LNCaP clone FGC (cell line): Measurements from ENCODE around the gene CSF2.
"Not testable (repeated sequence)": the region's sequence is repeated elsewhere in the genome, so short reads cannot be mapped to it uniquely, and the experiment has no call there.

Source experiments
- DNase-seq: peaks from one replicate; pipeline ENCODE4 v3.0.0-alpha.2; 2011; ENCODE audit warnings: low read depth
- H3K4me3 ChIP-seq: 2 replicates; pipeline ENCODE4 v1.5.1; 2011; ENCODE audit warnings: mild to moderate bottlenecking, low read depth, low read length, control low read depth
- CTCF ChIP-seq: IDR thresholded peaks from 2 replicates; pipeline ENCODE4 v1.5.1; 2012; ENCODE audit warnings: mild to moderate bottlenecking; ENCODE audit not compliant: control insufficient read depth, insufficient read depth; ENCODE audit errors: extremely low read depth

CSF2 gene

GRCh38 chr5:132114150-132115121, 40.8 kb downstream of the CSF2 start:
- TF ChIP-seq CTCF = no peak
- no peak overlapping the region for H3K4me3 ChIP-seq
- DNase-seq = no peak

- DNase-seq = no peak
- TF ChIP-seq CTCF = no peak
Observed at GRCh38 chr5:132115375-132115774, 41.8 kb downstream of the CSF2 start.

GRCh38 chr5:132116072-132116471, 42.5 kb downstream of the CSF2 start:
- DNase-seq = no peak
- H3K4me3 ChIP-seq = no peak overlapping the region
- no peak for TF ChIP-seq CTCF

More at GRCh38 chr5:132115375-132115774, 41.8 kb downstream of the CSF2 start:
- H3K4me3 ChIP-seq = no peak overlapping the region

- not testable (repeated sequence) for H3K4me3 ChIP-seq, DNase-seq
Observed at GRCh38 chr5:132116909-132117489, 43.4 kb downstream of the CSF2 start.

GRCh38 chr5:132120717-132121116, 47.1 kb downstream of the CSF2 start:
- DNase-seq, H3K4me3 ChIP-seq: not testable (repeated sequence)

GRCh38 chr5:132122971-132123370, 49.4 kb downstream of the CSF2 start:
- DNase-seq, H3K4me3 ChIP-seq: not testable (repeated sequence)

GRCh38 chr5:132123578-132123977, 50.0 kb downstream of the CSF2 start:
- not testable (repeated sequence) for DNase-seq, H3K4me3 ChIP-seq
